ACC112 (cell line): Measurements from ENCODE around the gene LAD1.

Experiments
- H2AFZ ChIP-seq: fragments of 200-600 bp; sonication (generic); one replicate; pipeline ENCODE4 v1.6.0; 2017; ENCODE audit warnings: antibody characterized with exemption, low read length; ENCODE audit not compliant: unreplicated experiment
- H3K27ac ChIP-seq: fragments of 200-600 bp; sonication (generic); 2 replicates; pipeline ENCODE4 v1.5.1; 2014; ENCODE audit warnings: low read depth, mild to moderate bottlenecking, antibody characterized with exemption, low read length, moderate library complexity
- H3K27me3 ChIP-seq: fragments of 200-600 bp; sonication (generic); 2 replicates; pipeline ENCODE4 v1.6.1; 2014; ENCODE audit warnings: mild to moderate bottlenecking, antibody characterized with exemption, low read length, moderate library complexity, mixed read lengths; ENCODE audit not compliant: insufficient read depth
- H3K36me3 ChIP-seq: fragments of 200-600 bp; sonication (generic); 2 replicates; pipeline ENCODE4 v1.6.1; 2016; ENCODE audit warnings: mild to moderate bottlenecking, antibody characterized with exemption, low read length, moderate library complexity, mixed read lengths; ENCODE audit not compliant: insufficient read depth
- H3K4me1 ChIP-seq: fragments of 200-600 bp; sonication (generic); one replicate; pipeline ENCODE4 v1.6.1; 2016; ENCODE audit warnings: low read length, mixed read lengths; ENCODE audit not compliant: insufficient read depth, unreplicated experiment, control insufficient read depth
- H3K4me3 ChIP-seq: fragments of 200-600 bp; sonication (generic); 2 replicates; pipeline ENCODE4 v1.5.1; 2014; ENCODE audit warnings: mild to moderate bottlenecking, low read depth, low read length
- H3K79me2 ChIP-seq: fragments of 200-600 bp; sonication (generic); one replicate; pipeline ENCODE4 v1.6.0; 2016; ENCODE audit warnings: low read length; ENCODE audit not compliant: control insufficient read depth, unreplicated experiment, insufficient read depth

LAD1 gene

GRCh38 chr1:201377611-201378092 lies 21.5 kb downstream of the LAD1 start, which contains the start of gene TNNT2:
Gene TNNT2, minus strand, starts transcription at chr1:201377680. Its CDS starts 4,426 bp downstream, at chr1:201373254.
- H3K4me3 ChIP-seq = no peak within 1 kb of the TSS
- no peaks in the 10 kb centered on the region for H3K36me3 ChIP-seq
- H2AFZ ChIP-seq = no peak within 1 kb of the TSS
- H3K27ac ChIP-seq = no peak within 1 kb of the TSS
- no peaks in the 10 kb centered on the region for H3K4me1 ChIP-seq
- H3K27me3 ChIP-seq = peaks cover 37% of the 10 kb centered on the region
- no peaks in the 10 kb centered on the region for H3K79me2 ChIP-seq

- Histone ChIP-seq H2AFZ (no peak overlapping the region), H3K4me3 (no peak overlapping the region), H3K27ac (no peak overlapping the region), H3K4me1 (no peaks in the 10 kb centered on the region), H3K79me2 (no peaks in the 10 kb centered on the region), H3K27me3 (peaks cover 47% of the 10 kb centered on the region), H3K36me3 (no peaks in the 10 kb centered on the region)
Measured at GRCh38 chr1:201376464-201377374, 22.4 kb downstream of the LAD1 start.

GRCh38 chr1:201376107-201376463 lies 23.0 kb downstream of the LAD1 start:
- H2AFZ ChIP-seq = no peak overlapping the region
- no peaks in the 10 kb centered on the region for H3K36me3 ChIP-seq
- no peaks in the 10 kb centered on the region for H3K79me2 ChIP-seq
- no peak overlapping the region for H3K4me3 ChIP-seq
- no peaks in the 10 kb centered on the region for H3K4me1 ChIP-seq
- H3K27ac ChIP-seq = no peak overlapping the region
- peaks cover 53% of the 10 kb centered on the region for H3K27me3 ChIP-seq

DNA sequence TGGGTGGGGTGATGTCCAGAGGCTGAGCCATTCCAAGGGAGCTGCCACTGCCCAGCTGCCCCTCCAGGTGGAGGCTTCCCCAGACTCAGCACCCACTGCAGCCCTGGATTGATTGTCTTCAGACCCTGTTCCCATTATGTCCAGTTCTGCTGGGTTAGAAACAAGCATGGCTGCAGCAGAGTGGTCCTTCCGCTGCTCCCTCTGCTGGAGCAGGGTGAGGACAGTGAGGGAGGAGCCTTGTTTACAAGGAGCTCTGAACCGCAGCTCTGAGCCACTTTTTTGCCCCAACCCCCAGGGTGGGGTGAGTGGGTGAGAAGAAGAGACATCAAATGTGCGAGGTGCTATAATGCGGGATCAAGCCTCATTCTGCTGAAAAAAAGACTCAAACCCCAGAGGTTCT lies 24.0 kb downstream of the LAD1 start:
- Histone ChIP-seq H3K4me3 (no peak overlapping the region), H3K79me2 (no peaks in the 10 kb centered on the region), H3K27ac (no peak overlapping the region), H3K4me1 (no peaks in the 10 kb centered on the region), H3K36me3 (no peaks in the 10 kb centered on the region), H3K27me3 (peaks cover 62% of the 10 kb centered on the region), H2AFZ (no peak overlapping the region)

GRCh38 chr1:201374364-201374763 lies 24.8 kb downstream of the LAD1 start:
- H3K36me3 ChIP-seq = no peaks in the 10 kb centered on the region
- no peaks in the 10 kb centered on the region for H3K4me1 ChIP-seq
- H3K79me2 ChIP-seq = no peaks in the 10 kb centered on the region
- no peak overlapping the region for H3K27ac ChIP-seq
- no peak overlapping the region for H3K4me3 ChIP-seq
- no peak overlapping the region for H2AFZ ChIP-seq
- H3K27me3 ChIP-seq = peaks cover 70% of the 10 kb centered on the region

- Histone ChIP-seq H3K4me3 (no peak overlapping the region), H3K36me3 (no peaks in the 10 kb centered on the region), H3K27ac (no peak overlapping the region), H2AFZ (no peak overlapping the region), H3K27me3 (peaks cover 96% of the 10 kb centered on the region), H3K79me2 (no peaks in the 10 kb centered on the region), H3K4me1 (no peaks in the 10 kb centered on the region)
Measured at GRCh38 chr1:201371792-201372191, 27.3 kb downstream of the LAD1 start.

DNA sequence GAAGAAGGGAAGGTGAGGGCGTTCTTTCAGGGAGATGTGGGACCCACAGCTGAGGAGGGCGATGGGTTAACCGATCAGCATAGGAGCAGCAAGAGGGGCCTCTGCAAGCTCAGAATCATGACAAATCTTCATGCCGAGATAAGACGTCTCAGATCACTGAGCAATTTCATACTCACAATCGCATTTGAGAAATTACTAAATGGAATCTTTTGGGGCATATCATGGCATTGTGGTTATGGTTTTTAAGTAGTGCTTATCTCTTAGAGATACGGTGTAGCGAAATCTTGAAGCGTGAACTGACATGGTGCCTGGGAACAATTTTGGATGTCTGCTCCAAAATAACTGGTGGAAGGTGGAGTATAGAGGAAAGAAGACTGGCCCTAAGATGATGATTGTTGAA lies 27.8 kb downstream of the LAD1 start:
- H3K4me1 ChIP-seq = no peaks in the 10 kb centered on the region
- no peak overlapping the region for H2AFZ ChIP-seq
- H3K27me3 ChIP-seq = peaks cover 100% of the 10 kb centered on the region

DNA sequence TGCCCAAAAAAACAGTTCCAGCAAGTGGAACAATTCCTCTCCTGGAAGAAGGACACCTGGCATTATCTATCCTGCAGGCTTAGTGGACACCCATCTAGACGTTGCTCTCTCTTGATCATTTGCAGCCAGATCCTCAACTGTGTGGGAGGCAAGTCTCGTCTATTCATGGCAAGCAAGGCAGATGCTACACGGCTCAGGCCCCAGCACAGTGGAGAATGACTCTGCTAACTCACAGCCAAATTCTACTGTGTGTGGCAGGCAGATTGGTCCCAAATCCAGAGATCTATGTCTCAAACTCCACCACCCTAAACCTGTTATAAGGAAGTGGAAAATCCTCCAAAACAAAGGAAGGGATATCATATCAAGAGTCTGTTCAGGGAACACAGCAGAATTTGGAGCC lies 28.6 kb downstream of the LAD1 start:
- no peaks in the 10 kb centered on the region for H3K36me3 ChIP-seq
- H3K27me3 ChIP-seq = peaks cover 100% of the 10 kb centered on the region
- no peaks in the 10 kb centered on the region for H3K4me1 ChIP-seq
- no peak overlapping the region for H3K4me3 ChIP-seq
- no peak overlapping the region for H2AFZ ChIP-seq
- no peaks in the 10 kb centered on the region for H3K79me2 ChIP-seq
- no peak overlapping the region for H3K27ac ChIP-seq

More for the DNA sequence above, 27.8 kb downstream of the LAD1 start:
- Histone ChIP-seq H3K27ac (no peak overlapping the region), H3K36me3 (no peaks in the 10 kb centered on the region), H3K79me2 (no peaks in the 10 kb centered on the region), H3K4me3 (no peak overlapping the region)

GRCh38 chr1:201369209-201369608 lies 29.9 kb downstream of the LAD1 start:
- Histone ChIP-seq H3K4me3 (no peak overlapping the region), H3K4me1 (no peaks in the 10 kb centered on the region), H3K79me2 (no peaks in the 10 kb centered on the region), H3K27ac (no peak overlapping the region), H3K27me3 (peaks cover 87% of the 10 kb centered on the region), H3K36me3 (no peaks in the 10 kb centered on the region), H2AFZ (no peak overlapping the region)

DNA sequence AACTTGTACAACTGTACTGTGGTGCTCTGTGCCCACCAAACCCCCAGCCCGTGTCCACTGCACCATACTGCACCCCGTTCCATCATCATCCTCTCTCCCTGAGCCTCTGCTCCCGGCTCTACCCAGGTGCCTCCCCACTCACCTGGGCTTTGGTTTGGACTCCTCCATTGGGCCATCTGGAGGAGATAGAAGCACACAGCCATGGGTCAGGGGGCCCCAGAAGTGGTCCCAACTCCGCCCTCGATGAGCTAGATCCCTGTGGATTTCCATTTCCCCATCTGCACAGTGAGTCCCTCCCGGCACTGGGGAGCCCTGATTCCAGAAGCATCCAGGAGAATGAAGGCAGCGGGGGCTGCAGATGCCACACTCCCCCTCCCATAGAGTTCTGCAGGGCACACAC lies 32.4 kb downstream of the LAD1 start:
- H3K36me3 ChIP-seq = no peaks in the 10 kb centered on the region
- no peak overlapping the region for H3K27ac ChIP-seq
- H3K79me2 ChIP-seq = no peaks in the 10 kb centered on the region
- no peaks in the 10 kb centered on the region for H3K4me1 ChIP-seq
- peaks cover 62% of the 10 kb centered on the region for H3K27me3 ChIP-seq
- no peak overlapping the region for H3K4me3 ChIP-seq
- no peak overlapping the region for H2AFZ ChIP-seq

DNA sequence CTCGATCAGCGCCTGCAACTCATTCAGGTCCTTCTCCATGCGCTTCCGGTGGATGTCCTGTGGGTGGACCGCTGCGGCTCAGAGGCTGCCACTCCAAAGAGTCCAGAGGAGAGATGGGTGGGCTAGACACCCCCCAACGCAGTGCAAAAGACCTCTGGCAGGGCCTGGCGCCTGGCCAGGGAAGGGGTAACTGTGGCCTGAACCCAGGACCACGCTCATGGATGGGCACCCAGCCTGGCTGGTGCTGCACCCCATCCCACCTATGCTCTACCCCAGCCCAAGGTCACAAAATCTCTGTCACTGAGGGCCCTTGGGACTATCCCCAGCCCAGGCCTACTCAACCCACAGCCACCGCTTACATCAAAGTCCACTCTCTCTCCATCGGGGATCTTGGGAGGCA lies 33.9 kb downstream of the LAD1 start:
- Histone ChIP-seq H3K79me2 (no peaks in the 10 kb centered on the region), H3K27ac (no peak overlapping the region), H3K4me1 (no peaks in the 10 kb centered on the region), H3K27me3 (peaks cover 48% of the 10 kb centered on the region), H3K36me3 (no peaks in the 10 kb centered on the region), H2AFZ (no peak overlapping the region), H3K4me3 (no peak overlapping the region)
